ENCODE measurements around the gene UMODL1.
"Not testable (repeated sequence)": the region's sequence is repeated elsewhere in the genome, so short reads cannot be mapped to it uniquely, and the experiment has no call there.

UMODL1 gene

GRCh38 chr21:42106425-42106824, 35.3 kb downstream of the UMODL1 start:
- Mint-ChIP-seq H3K9me3 (no peaks in the 10 kb centered on the region), H3K4me3 (no peak overlapping the region), H3K4me1 (peaks cover 8% of the 10 kb centered on the region), H3K27ac (no peak overlapping the region), H3K36me3 (no peaks in the 10 kb centered on the region), H3K27me3 (no peaks in the 10 kb centered on the region)

DNA sequence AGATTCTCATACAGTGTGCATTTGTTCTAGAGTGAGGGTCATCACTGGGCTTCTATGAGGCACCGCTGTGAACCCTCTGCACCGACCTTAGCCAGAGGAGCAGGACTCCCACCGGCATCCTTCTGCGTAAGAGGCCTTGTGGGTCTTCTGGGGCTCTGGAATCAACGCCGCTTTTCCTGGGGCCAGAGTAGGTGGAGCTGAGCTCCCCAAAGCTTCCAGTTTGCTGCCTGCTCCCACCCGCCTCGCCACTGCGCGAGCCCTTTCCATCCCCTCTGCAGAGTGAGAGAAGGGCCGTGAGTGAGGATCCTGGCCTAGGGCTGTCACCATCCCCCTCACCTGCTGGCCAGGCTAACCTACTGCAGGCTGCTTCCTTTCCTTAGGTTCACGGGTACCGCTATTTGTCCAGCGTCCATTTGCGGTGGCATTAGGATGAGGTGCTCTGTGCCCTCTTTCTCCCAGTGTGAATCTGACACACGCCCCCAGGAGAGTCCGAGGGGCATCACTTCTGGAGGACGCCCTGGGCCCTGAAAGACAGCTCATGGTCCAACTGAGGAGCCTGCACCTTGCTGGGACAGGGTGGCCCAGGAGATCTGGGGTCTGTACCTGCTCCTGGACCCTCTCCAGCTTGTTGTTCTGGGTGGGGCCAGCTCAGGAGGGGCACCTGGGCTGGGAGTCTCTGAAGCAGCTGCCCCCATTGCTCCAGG, 36.2 kb downstream of the UMODL1 start:
- Mint-ChIP-seq H3K36me3 (no peaks in the 10 kb centered on the region), H3K27ac (no peak overlapping the region), H3K27me3 (no peaks in the 10 kb centered on the region), H3K4me3 (no peak overlapping the region), H3K9me3 (no peaks in the 10 kb centered on the region), H3K4me1 (peaks cover 8% of the 10 kb centered on the region)

DNA sequence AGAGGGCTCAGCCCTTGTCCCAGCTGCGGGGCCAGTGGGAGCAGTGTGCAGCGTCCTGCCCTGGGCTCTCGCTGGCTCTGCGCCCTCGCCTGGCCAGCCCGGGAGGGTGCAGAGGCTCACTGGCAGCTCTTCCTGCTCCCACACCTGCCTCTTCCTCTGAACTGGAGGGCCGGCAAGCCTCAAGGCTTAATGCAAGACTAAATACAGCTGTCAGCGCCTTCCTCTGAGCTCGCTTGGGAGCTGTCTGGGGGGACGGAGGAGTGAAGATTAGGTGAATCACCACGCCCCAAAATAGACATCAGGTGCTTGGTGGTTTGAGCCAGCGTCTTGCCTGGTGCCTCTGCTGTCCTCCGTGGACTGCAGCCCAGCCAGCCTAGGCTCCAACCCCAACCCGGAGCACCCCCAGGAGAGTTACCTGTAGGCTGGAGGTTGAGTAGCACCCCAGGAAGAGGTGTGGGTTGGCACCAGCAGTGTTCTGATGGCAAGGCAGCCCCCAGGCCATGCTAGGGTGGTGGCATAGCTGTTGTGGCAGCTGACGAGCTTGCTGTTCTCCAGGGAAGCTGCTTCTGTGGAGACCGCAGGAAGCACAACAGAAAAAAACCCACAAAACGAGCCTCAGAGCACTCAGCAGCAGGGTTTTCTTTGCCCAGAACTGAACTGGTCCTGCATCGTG, 36.9 kb downstream of the UMODL1 start:
- no peaks in the 10 kb centered on the region for H3K9me3 Mint-ChIP-seq
- no peaks in the 10 kb centered on the region for H3K36me3 Mint-ChIP-seq
- H3K4me1 Mint-ChIP-seq, result peaks cover 8% of the 10 kb centered on the region
- H3K4me3 Mint-ChIP-seq, result peak overlapping the region; percentile 30
- H3K27ac Mint-ChIP-seq, result no peak overlapping the region
- no peaks in the 10 kb centered on the region for H3K27me3 Mint-ChIP-seq

GRCh38 chr21:42108554-42109340, 37.6 kb downstream of the UMODL1 start:
- H3K4me1 Mint-ChIP-seq, result peaks cover 8% of the 10 kb centered on the region
- no peaks in the 10 kb centered on the region for H3K27me3 Mint-ChIP-seq
- no peaks in the 10 kb centered on the region for H3K36me3 Mint-ChIP-seq
- H3K27ac Mint-ChIP-seq, result no peak overlapping the region
- H3K4me3 Mint-ChIP-seq, result no peak overlapping the region
- H3K9me3 Mint-ChIP-seq, result no peaks in the 10 kb centered on the region

DNA sequence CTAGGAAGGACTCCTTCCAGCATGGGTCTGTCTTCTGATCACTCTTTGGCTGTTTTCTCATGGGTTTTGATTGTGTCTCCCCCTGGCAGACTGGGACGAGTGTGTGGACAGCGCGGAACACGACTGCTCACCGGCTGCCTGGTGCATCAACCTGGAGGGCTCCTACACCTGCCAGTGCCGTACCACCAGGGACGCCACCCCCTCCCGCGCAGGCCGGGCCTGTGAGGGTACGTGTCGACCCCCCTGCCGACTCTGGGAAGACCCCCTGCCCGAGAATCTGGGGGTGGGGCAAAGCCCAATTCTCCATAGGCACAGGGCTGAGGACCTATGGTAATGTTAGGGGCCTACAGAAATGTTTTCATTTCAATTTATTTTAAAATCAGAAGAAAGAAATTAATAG, 38.4 kb downstream of the UMODL1 start:
- Mint-ChIP-seq H3K27me3 (peaks cover under 1% of the 10 kb centered on the region), H3K4me1 (peaks cover 8% of the 10 kb centered on the region), H3K4me3 (no peak overlapping the region), H3K9me3 (no peaks in the 10 kb centered on the region), H3K36me3 (no peaks in the 10 kb centered on the region), H3K27ac (no peak overlapping the region)

DNA sequence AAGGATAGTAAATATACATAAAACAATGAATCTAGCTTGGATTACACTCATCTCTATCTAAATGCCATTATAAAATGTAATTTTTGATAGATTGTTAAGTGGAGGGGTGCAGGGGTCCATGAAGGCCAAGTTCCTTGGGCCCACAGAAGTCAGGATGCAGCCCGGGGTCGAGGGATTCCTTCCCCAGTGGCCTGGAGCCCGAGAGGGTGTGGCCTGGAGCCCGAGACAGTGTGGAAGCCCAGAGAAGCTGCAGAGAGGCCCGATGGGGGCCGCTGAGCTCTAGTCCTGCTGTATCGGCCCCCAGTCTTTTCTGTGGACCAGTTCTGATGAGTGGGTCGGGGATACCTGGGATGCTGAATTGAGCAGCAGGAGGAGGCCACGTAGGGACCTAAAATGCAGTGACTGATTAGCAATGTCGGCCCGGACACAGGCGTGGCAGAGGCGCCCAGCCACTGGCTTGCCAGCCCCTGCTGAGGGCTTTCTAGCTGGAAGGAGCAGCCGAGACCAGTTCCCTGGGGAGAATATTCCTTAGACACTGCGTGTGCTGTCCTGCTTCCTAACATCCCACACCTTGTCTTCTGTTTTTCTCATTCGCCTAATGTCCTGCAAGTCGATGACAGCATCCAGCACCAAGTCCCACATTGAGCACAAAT, 38.9 kb downstream of the UMODL1 start:
- Mint-ChIP-seq H3K27me3 (peaks cover 1% of the 10 kb centered on the region), H3K27ac (no peak overlapping the region), H3K36me3 (no peaks in the 10 kb centered on the region), H3K4me3 (no peak overlapping the region), H3K9me3 (no peaks in the 10 kb centered on the region), H3K4me1 (peaks cover 8% of the 10 kb centered on the region)

DNA sequence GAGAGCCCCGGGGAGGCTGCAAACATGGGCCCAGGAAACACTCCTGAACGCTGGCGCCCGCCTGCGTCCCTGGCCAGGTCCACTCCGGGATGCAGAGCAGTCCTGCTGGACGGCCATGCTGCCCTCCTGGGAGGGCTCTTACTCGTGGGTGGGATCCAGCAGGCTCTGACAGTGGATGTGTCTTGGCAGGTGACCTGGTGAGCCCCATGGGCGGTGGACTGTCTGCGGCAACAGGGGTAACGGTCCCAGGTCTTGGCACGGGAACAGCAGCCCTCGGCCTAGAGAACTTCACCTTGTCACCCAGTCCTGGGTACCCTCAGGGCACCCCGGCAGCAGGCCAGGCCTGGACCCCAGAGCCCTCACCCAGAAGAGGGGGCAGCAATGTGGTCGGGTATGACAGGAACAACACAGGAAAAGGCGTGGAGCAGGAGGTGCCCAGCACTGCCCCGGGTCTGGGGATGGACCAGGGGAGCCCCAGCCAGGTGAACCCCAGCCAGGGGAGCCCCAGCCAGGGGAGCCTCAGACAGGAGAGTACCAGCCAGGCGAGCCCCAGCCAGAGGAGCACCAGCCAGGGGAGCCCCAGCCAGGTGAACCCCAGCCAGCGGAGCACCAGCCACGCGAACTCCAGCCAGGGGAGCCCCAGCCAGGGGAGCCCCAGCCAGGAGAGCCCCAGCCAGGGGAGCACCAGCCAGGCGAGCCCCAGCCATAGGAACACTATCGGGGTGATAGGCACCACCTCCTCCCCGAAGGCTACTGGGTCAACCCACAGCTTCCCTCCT, 39.8 kb downstream of the UMODL1 start:
- Mint-ChIP-seq H3K4me1 (peaks cover 8% of the 10 kb centered on the region), H3K27me3 (peaks cover 1% of the 10 kb centered on the region), H3K36me3 (no peaks in the 10 kb centered on the region), H3K9me3 (no peaks in the 10 kb centered on the region), H3K4me3 (no peak overlapping the region), H3K27ac (no peak overlapping the region)

DNA sequence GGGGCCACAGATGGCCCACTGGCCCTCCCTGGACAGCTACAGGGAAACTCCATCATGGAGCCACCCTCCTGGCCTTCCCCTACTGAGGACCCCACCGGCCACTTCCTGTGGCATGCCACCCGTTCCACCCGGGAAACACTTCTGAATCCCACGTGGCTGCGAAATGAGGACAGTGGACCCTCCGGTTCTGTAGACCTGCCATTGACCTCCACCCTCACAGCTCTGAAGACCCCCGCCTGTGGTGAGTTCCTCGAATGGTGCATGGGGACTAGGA, 40.3 kb downstream of the UMODL1 start:
- Mint-ChIP-seq H3K4me3 (no peak overlapping the region), H3K27me3 (peaks cover 1% of the 10 kb centered on the region), H3K9me3 (no peaks in the 10 kb centered on the region), H3K36me3 (no peaks in the 10 kb centered on the region), H3K27ac (no peak overlapping the region), H3K4me1 (peaks cover 8% of the 10 kb centered on the region)

GRCh38 chr21:42111811-42112210, 40.7 kb downstream of the UMODL1 start:
- H3K4me1 Mint-ChIP-seq, result peaks cover 8% of the 10 kb centered on the region
- H3K27ac Mint-ChIP-seq, result no peak overlapping the region
- peaks cover 1% of the 10 kb centered on the region for H3K27me3 Mint-ChIP-seq
- no peaks in the 10 kb centered on the region for H3K36me3 Mint-ChIP-seq
- no peaks in the 10 kb centered on the region for H3K9me3 Mint-ChIP-seq
- H3K4me3 Mint-ChIP-seq, result no peak overlapping the region

- Mint-ChIP-seq H3K27me3 (peaks cover 4% of the 10 kb centered on the region), H3K36me3 (no peaks in the 10 kb centered on the region), H3K27ac (no peak overlapping the region), H3K4me3 (no peak overlapping the region), H3K4me1 (peaks cover 11% of the 10 kb centered on the region), H3K9me3 (no peaks in the 10 kb centered on the region)
Observed at GRCh38 chr21:42112238-42112637, 41.1 kb downstream of the UMODL1 start.

DNA sequence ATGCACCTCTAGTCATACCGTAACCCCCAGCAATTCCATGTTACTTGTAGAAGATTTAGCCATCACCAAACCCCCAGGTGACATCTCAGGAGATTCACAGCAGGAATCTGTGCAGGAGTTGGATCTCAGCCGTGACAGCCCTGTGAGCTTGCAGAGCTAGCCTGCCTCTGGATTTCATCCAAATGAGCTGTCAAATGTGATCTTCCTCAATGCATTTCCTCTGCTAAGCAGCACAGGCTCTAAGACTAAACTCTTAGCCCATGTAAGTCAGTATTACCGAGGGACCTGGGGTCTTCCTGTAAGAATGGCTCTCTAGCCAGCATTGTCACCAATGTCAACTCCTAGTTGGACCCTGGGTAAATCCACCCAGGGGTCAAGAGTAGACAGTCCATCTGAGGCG, 41.7 kb downstream of the UMODL1 start:
- Mint-ChIP-seq H3K36me3 (no peaks in the 10 kb centered on the region), H3K27ac (no peak overlapping the region), H3K4me1 (peaks cover 12% of the 10 kb centered on the region), H3K9me3 (no peaks in the 10 kb centered on the region), H3K27me3 (peaks cover 5% of the 10 kb centered on the region), H3K4me3 (no peak overlapping the region)

- Mint-ChIP-seq H3K4me1 (peaks cover 14% of the 10 kb centered on the region), H3K9me3 (no peaks in the 10 kb centered on the region), H3K36me3 (no peaks in the 10 kb centered on the region), H3K4me3 (no peak overlapping the region), H3K27me3 (peaks cover 8% of the 10 kb centered on the region), H3K27ac (peak overlapping the region; percentile 69)
Observed at GRCh38 chr21:42113926-42114409, 42.9 kb downstream of the UMODL1 start.

- Mint-ChIP-seq H3K4me1 (peaks cover 17% of the 10 kb centered on the region), H3K27ac (no peak overlapping the region), H3K4me3 (no peak overlapping the region), H3K27me3 (peaks cover 13% of the 10 kb centered on the region), H3K9me3 (no peaks in the 10 kb centered on the region), H3K36me3 (no peaks in the 10 kb centered on the region)
Observed at GRCh38 chr21:42114646-42115045, 43.5 kb downstream of the UMODL1 start.

DNA sequence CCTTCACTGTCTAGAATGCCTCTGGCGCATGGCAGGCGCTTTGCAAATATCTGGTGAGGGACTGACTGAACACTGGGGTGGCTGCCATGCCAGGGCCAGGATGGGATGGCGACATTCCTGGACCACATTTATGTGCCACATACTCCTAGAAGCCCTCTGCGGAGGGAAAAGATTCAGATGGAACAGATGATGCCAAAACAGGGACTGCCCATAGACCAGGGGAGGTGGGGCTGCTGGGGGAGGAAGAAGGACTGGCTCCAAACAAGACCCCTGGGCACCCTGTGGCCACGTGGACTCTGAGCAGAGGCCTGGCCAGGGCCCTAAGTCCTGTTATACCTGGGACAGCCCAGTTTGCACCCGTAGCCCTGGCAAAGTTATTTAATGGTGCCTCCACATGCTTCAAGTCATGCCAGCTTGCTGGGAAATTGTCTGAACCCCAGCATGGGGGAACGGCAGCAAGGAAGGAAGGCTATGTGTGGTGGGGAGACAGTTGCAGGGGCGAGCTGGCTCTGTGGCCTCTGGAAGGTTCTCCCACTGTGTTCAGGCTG, 44.1 kb downstream of the UMODL1 start:
- Mint-ChIP-seq H3K4me1 (peaks cover 18% of the 10 kb centered on the region), H3K36me3 (no peaks in the 10 kb centered on the region), H3K9me3 (no peaks in the 10 kb centered on the region), H3K27me3 (peaks cover 16% of the 10 kb centered on the region), H3K27ac (no peak overlapping the region), H3K4me3 (no peak overlapping the region)

DNA sequence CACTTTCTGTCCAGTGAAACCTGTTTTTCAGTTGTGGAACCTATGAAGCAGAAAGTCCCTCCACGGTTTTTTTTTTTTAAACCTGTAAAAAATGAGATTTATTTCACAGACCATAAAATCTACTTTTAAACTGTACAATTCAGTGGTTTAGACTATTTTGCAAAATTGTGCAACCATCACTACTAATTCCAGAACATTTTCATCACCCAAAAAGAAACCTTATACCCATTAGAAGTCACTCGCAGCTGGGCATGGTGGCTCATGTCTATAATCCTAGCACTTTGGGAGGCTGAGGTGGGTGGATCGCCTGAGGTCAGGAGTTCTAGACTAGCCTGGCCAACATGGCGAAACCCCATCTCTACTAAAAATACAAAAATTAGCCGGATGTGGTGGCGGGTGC, 45.4 kb downstream of the UMODL1 start:
- not testable (repeated sequence) for H3K27ac Mint-ChIP-seq, H3K9me3 Mint-ChIP-seq, H3K4me3 Mint-ChIP-seq, H3K36me3 Mint-ChIP-seq
- Mint-ChIP-seq H3K4me1 (peaks cover 18% of the 10 kb centered on the region), H3K27me3 (peaks cover 25% of the 10 kb centered on the region)

Data from activated naive CD4-positive, alpha-beta T cell treated with anti-CD3 and anti-CD28 coated beads, Interleukin-2, amount 50 U/mL, for 24 hours (primary cell).